Parathyroid adenoma (tissue), 2 donors: ENCODE measurements around the gene KCNK2.

Experiments
- H2AFZ ChIP-seq: fragments of 300-600 bp; sonication (generic); one replicate; pipeline ENCODE4 v1.7.0; 2017; ENCODE audit warnings: antibody characterized with exemption, mild to moderate bottlenecking
- H3K27ac ChIP-seq: fragments of 300-600 bp; sonication (generic); one replicate; pipeline ENCODE4 v1.7.0; 2017
- H3K27me3 ChIP-seq: fragments of 300-600 bp; sonication (generic); one replicate; pipeline ENCODE4 v1.7.0; 2017; ENCODE audit warnings: low read length; ENCODE audit not compliant: control insufficient read depth, insufficient read depth
- H3K36me3 ChIP-seq: fragments of 300-600 bp; sonication (generic); one replicate; pipeline ENCODE4 v1.7.0; 2017; ENCODE audit warnings: low read length; ENCODE audit not compliant: control insufficient read depth, insufficient read depth
- H3K4me1 ChIP-seq: fragments of 300-600 bp; sonication (generic); one replicate; pipeline ENCODE4 v1.7.0; 2017; ENCODE audit warnings: control low read depth
- H3K4me2 ChIP-seq: fragments of 300-600 bp; sonication (generic); one replicate; pipeline ENCODE4 v1.7.0; 2017; ENCODE audit warnings: low read length
- H3K4me3 ChIP-seq: fragments of 300-600 bp; sonication (generic); one replicate; pipeline ENCODE4 v1.7.0; 2017; ENCODE audit warnings: low read depth, low read length
- H3K79me2 ChIP-seq: fragments of 300-600 bp; sonication (generic); one replicate; pipeline ENCODE4 v1.7.0; 2017; ENCODE audit warnings: control low read depth
- H3K9ac ChIP-seq: fragments of 300-600 bp; sonication (generic); one replicate; pipeline ENCODE4 v1.7.0; 2017; ENCODE audit warnings: mild to moderate bottlenecking
- H3K9me3 ChIP-seq: fragments of 300-600 bp; sonication (generic); one replicate; pipeline ENCODE4 v1.7.0; 2017; ENCODE audit warnings: low read length; ENCODE audit not compliant: control insufficient read depth
- CTCF ChIP-seq: fragments of 300-600 bp; sonication (generic); IDR thresholded peaks from one replicate; pipeline ENCODE4 v1.7.0; 2017; ENCODE audit warnings: antibody characterized with exemption, mild to moderate bottlenecking
- donor health status: primary hyperparathyroidism.

KCNK2 gene

GRCh38 chr1:215128504-215128903 is 46.0 kb downstream of the KCNK2 start:
- H3K4me2 ChIP-seq, result no peak overlapping the region

DNA sequence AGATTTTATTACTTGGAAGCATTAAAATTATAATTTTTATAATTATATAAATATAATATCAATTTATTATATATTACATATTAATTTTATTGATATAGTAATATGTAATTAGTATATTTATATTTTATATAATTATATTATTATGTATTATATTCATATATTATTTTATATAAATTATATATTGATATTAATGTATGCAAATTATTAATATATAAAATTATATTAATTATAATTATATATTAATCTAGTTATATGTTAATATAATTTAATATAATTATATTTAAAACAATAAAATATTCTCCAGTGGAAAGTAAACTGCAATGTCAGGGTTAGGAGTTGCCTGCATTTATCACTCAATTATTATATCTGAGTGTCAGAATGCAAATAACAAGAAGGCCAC is 48.8 kb downstream of the KCNK2 start:
- H2AFZ ChIP-seq, result no peak overlapping the region
- TF ChIP-seq CTCF, result no peak
- H3K4me1 ChIP-seq, result no peaks in the 10 kb centered on the region
- no peaks in the 10 kb centered on the region for H3K36me3 ChIP-seq
- no peak overlapping the region for H3K27ac ChIP-seq
- H3K9me3 ChIP-seq, result no peaks in the 10 kb centered on the region
- no peaks in the 10 kb centered on the region for H3K27me3 ChIP-seq
- no peak overlapping the region for H3K9ac ChIP-seq
- no peak overlapping the region for H3K4me3 ChIP-seq
- no peak overlapping the region for H3K4me2 ChIP-seq
- H3K79me2 ChIP-seq, result no peaks in the 10 kb centered on the region

More at GRCh38 chr1:215128504-215128903, 46.0 kb downstream of the KCNK2 start:
- Histone ChIP-seq H3K27me3 (no peaks in the 10 kb centered on the region), H3K27ac (no peak overlapping the region), H2AFZ (no peak overlapping the region), H3K9ac (no peak overlapping the region), H3K4me3 (no peak overlapping the region), H3K79me2 (no peaks in the 10 kb centered on the region), H3K4me1 (no peaks in the 10 kb centered on the region), H3K9me3 (no peaks in the 10 kb centered on the region), H3K36me3 (no peaks in the 10 kb centered on the region)
- TF ChIP-seq CTCF, result no peak

- no peak overlapping the region for H2AFZ ChIP-seq
- H3K4me1 ChIP-seq, result no peaks in the 10 kb centered on the region
- H3K27ac ChIP-seq, result no peak overlapping the region
- no peak for TF ChIP-seq CTCF
- H3K9me3 ChIP-seq, result no peaks in the 10 kb centered on the region
- H3K4me2 ChIP-seq, result no peak overlapping the region
- H3K4me3 ChIP-seq, result no peak overlapping the region
- no peaks in the 10 kb centered on the region for H3K79me2 ChIP-seq
- no peaks in the 10 kb centered on the region for H3K36me3 ChIP-seq
- no peaks in the 10 kb centered on the region for H3K27me3 ChIP-seq
- no peak overlapping the region for H3K9ac ChIP-seq
These were observed 49.6 kb downstream of the KCNK2 start for GRCh38 chr1:215132156-215132555.

GRCh38 chr1:215133532-215133931 is 51.0 kb downstream of the KCNK2 start:
- Histone ChIP-seq H3K79me2 (no peaks in the 10 kb centered on the region), H3K9ac (no peak overlapping the region), H3K36me3 (no peaks in the 10 kb centered on the region), H3K4me1 (no peaks in the 10 kb centered on the region), H2AFZ (no peak overlapping the region), H3K27me3 (no peaks in the 10 kb centered on the region), H3K27ac (no peak overlapping the region), H3K4me2 (no peak overlapping the region), H3K4me3 (no peak overlapping the region), H3K9me3 (no peaks in the 10 kb centered on the region)
- TF ChIP-seq CTCF, result no peak

DNA sequence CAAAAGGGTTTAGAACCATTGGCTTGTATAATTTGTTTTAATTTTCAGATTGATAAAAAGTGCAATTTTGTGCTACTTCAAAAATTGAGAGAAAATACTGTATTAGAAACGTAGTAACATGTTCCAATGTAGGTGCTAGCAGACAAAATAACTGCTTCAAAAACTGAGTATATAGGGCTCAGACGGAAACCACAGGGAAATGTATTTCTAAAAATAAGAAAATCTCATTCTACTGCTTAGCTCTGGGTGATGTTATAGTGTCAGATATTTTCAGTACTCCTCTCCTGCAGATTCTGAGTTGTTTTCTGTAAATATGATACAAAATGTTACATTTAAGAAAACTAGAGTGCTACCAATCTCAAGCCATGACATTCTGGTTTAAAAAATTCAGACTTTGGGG is 55.4 kb downstream of the KCNK2 start:
- no peaks in the 10 kb centered on the region for H3K4me1 ChIP-seq
- TF ChIP-seq CTCF, result no peak
- no peak overlapping the region for H3K4me2 ChIP-seq
- no peaks in the 10 kb centered on the region for H3K79me2 ChIP-seq
- no peaks in the 10 kb centered on the region for H3K36me3 ChIP-seq
- no peaks in the 10 kb centered on the region for H3K27me3 ChIP-seq
- no peak overlapping the region for H3K27ac ChIP-seq
- H2AFZ ChIP-seq, result no peak overlapping the region
- no peaks in the 10 kb centered on the region for H3K9me3 ChIP-seq
- H3K9ac ChIP-seq, result no peak overlapping the region
- H3K4me3 ChIP-seq, result no peak overlapping the region
